ENCODE results near the gene ODAM.
"Not testable (repeated sequence)": the region's sequence is repeated elsewhere in the genome, so short reads cannot be mapped to it uniquely, and the experiment has no call there.

The ODAM gene, protein sequence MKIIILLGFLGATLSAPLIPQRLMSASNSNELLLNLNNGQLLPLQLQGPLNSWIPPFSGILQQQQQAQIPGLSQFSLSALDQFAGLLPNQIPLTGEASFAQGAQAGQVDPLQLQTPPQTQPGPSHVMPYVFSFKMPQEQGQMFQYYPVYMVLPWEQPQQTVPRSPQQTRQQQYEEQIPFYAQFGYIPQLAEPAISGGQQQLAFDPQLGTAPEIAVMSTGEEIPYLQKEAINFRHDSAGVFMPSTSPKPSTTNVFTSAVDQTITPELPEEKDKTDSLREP

DNA sequence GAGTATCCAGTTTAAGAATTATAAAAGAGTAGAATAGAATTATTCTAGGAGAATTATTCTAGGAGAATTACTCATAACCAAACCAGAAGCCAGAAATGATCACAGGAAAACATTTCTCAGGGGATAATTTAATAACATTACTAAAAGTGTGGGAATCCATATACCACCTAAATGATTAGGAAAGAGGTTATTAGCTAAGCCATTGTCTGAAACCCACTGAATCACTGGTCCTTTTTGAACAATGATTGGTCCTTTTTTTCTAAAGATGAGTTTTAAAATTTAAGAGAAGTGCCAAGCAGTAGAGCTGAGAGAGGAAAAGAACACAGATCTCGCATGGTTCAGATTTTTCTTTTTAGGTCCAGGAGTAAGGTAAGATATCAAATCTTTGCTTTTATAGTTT, at the start of gene ODAM:
Gene ODAM, plus strand, starts transcription at position 301 of the 400 bp plus-strand sequence. CDS start 819 bp downstream, outside the sequence.
- no peak for DNase-seq

DNA sequence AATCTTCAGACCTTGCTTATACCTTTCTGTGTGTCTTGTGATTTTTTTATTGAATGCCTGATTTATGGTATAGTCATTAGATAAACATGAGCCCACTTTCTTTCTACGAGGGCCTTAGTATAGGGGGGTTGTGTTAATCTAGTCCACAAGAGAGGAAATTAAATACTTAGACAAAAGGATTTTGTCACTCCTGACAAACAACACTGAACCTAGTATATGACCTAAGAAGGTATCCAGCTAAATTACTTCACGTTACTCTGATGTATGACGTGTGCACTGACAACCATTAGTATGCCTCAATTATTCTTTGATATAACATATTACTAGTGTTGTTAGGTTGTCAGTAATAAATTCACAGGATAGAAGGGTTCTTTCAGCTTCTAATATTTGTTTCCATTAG, 44.3 kb upstream of the ODAM start:
- no peak for DNase-seq

DNA sequence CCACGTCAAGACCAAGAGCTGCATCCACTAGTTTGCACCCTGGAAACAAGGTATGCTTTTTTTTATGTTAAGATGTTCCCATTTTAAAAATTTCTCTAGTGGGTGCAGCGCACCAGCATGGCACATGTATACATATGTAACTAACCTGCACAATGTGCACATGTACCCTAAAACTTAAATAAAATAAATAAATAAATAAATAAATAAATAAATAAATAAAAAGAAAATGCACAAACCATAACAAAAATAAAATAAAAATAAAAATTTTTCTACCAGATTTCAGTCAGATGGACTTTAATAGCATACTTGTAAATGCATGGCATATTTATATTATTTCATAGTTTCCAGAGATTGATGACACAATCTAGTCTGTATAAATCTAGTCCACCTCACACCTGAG, 43.4 kb upstream of the ODAM start:
- DNase-seq: no peak

DNA sequence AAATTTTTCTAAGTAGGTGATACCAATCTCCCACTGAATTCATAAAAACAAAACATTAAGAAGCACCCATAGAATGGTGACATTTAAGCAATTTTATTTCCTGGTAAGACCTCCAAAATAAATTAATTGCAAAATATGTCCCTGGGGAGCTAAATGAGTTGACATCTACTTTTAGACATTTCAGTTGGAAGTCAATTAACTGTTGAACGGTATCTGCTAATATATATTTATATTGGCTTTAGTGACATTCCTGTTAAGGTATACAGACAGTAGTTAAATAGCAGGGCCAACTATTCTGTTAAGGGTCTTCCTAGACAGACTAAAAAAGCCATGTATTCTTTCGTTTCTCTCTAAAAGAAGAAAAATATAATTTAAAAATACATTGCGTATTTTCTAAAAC, 41.6 kb upstream of the ODAM start, which contains the start of gene PRR27:
Gene PRR27, plus strand, starts transcription at position 301 of the 400 bp plus-strand sequence. CDS start 139 bp downstream, outside the sequence.
- no peak for DNase-seq

DNA sequence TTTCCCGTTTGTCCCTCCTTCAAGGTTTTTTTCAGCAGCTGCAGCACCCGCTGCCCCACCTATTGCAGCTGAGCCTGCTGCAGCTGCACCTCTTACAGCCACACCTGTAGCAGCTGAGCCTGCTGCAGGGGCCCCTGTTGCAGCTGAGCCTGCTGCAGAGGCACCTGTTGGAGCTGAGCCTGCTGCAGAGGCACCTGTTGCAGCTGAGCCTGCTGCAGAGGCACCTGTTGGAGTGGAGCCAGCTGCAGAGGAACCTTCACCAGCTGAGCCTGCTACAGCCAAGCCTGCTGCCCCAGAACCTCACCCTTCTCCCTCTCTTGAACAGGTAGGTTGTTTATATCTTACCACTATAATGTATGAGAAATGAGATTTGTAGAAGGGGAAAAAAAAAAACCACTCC, 36.9 kb upstream of the ODAM start:
- no peak for DNase-seq

DNA sequence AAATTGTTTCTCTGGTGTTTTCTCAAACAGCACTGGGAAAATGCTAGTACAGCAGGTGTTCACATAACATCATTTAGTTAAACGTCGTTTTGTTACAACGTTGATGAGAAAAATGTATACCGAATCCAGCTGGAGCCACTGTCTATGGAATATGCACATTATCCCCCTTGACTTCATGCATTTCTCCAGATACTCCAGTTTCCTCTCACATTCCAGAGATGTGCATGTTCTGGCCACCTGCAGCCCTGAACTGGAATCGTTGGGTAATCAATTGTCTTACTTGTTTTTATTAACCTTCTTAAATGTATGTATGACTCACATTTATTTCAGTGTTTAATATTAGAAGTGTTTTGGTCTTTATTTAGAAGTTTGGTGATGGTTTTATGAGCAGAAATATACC, 18.4 kb upstream of the ODAM start:
- no peak for DNase-seq

DNA sequence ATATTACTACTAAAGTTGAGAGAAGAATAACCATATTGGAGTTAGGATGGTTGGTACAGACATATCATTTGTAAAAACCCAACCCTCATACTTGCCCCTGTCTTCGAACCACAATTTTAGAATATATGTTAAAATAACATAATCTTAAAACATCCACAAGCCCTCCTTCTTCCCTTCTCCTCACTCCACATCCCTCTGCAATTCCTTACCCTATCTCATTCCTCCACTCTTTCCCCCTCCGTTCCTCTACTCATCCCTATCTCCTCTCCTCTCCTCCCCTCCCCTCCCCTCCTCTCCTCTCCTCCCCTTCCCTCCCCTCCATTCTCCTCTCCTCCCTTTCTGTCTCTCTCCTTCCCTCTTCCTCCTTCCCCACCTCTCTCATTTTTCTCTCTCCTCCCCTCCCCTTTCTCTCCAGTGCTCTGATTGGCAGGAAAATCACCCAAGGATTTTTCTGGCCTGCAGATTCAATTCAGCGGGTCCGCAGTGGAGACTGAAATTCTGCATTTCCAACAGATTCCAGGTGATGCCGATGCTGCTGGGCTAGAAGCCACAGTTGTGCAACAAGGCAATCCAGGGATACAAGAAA, 17.4 kb upstream of the ODAM start:
- DNase-seq: no peak

DNA sequence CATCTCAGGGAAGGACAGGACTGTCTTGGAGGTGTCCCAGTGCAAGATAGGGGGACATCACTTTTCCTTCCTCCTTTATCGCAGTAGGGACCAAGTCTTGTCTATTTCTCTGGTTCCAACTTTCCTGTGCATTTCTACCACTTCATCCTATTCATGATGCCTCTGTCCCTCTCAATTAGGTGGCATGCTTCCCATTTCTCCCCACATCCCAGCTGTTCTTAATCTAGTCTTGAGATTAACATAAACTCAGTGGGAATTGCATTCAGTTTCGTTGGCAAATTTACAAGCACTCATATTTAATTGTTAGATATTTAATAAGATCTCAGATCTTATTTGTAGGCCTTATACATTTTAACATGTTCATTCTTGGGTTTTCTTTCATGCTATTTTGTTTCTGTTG, 15.7 kb upstream of the ODAM start:
- no peak for DNase-seq

DNA sequence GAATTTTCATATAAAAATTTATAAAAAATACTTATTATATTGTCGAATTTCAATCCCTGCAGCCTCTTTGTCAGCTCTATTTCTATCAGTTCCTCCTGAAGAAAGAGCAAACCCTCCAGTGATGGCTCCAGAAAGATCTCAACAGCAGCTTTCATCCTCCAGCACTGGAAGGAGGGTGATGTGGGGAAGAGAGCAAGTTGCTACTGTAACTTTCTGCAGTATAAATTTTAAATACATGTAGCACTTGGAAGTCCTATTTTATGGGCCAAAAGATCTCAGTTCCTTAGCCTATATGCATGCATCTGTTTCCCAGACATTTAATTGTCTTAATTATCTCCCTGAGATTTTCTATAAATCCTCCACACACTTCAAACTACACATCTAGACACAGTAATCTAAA, 13.7 kb upstream of the ODAM start:
- no peak for DNase-seq

DNA sequence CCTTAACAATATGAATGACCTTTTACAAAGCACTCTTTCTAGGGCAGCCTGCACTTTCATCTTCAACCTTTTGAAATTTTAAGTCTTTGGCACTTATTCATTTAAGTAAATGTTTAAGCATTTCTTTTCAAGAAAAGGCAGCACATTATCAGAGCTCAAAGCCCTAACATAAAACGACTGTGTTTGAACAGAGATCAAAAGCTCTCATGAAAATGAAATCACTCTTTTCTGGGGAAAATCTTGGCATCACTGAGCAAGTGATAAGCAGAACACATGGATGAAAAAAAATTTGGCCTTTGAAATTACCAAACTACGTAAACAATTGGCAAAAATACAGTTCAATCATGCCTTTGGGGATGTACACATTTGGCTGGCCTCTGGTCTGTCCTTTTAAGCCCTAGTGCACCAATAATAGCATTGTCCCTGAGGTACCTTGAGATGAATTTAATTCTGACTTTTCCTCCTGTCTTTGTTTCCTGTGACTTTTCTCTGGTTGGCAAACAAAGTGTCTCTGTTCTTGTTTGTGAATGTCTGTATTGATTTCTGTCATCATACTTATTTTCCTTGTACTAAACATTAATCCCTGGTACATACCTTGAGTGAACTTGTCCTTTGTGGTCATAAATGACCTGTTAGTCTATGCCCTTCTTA, 12.9 kb upstream of the ODAM start:
- no peak for DNase-seq

DNA sequence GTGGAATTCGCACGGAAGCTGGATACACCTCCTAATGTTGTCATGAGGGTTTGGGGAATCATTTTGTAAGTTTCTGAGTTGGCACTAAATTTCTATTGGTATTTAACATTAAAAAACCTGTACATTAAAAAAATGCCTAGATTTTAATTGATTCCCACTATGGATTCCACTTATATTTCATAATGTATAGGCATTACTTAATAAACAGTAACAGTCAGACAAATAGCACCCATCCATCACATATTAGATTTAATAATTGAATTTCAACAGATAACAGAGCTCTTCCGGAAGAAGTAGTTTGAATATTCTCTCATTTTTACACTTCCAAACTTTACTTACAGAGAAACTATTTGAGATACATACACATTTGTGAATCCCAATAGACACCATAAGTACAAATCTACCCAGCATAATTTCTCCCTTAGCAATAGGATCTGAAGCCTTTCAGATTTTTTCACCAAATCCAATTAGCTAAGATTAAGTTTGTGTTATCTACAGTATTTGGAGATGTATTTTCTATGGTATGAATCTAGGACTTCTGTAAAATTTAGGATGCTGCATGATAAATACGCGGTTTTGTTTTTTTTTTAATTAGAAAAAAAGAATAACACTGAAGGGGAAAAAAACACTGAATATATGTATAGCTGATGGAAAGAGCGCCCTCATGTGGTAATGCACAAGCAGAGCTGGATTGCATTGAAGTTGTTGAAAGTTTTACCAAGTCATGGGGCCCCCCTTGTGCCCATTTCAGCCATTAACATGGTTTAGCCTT, 12.2 kb upstream of the ODAM start:
- peak in 1 of 2 donors; percentile 0 for DNase-seq

DNA sequence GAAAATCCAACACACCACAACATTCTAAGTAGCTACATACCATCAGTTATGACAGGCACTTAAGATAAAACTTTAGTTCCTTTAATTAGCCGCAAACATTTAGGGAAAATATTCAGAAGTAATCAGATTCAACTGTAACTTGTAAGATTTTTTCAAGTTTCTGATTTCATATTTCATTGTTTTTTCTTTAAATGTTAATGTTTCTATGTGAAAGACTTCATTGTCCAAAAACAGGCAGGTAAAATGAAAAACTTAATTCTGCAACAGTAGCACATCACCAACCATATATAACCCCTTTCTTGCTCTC, 11.6 kb upstream of the ODAM start:
- no peak for DNase-seq

DNA sequence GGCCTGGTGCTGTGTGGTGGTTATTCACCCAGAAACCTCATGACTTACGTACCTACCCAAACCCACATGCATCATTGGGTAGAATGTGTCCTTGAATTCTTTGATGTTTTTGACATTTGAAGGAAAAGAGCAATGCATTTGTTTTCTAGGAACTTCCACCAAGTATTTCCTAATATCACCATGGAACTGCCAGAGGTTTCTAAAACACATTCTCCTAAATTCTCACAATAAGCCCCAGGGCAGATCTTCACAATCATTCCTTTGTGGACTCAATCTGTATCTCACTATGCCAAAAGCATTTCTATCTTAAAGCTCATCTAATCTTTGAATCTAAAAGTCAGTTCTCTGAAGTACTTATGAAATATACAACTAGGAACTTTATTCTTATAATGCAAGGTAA, 8.3 kb upstream of the ODAM start:
- DNase-seq: no peak

DNA sequence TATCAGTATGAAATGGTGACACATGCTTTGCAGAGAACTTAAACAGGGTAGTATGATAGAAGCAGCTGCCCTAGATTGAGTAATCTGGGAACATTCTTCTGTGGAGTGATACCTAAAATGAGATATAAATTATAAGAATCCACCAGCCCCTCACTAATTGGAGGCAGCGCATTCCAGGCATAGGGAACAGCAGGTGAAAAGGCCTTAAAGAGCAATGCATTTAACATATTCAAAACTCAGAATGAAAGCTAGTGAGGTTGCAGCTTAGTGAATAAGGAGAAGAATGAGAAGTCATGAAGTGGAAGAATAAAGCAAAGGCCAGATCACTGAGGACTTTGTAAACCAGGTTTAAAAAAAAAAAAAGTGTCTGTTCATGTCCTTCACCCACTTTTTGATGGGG, 4.9 kb upstream of the ODAM start:
- no peak for DNase-seq

DNA sequence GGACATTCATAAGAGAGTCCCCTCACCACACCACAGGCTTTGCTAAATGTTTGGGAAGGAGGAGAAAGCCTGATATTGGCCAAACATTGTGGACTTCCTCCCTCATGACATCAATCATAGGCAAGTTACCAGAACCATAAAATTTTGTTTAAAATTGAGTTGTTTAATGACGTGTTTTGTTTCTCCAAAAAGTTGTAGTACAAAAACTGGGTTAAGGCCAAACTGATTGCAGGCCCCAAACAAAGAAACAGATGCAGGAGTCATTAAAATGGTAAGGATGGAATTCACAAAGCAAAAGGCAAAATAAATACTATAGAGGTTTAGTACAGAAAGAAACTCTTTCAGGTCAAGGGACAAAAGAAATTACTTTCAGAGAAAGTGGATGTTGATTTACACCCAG, 3.9 kb upstream of the ODAM start:
- DNase-seq: no peak

DNA sequence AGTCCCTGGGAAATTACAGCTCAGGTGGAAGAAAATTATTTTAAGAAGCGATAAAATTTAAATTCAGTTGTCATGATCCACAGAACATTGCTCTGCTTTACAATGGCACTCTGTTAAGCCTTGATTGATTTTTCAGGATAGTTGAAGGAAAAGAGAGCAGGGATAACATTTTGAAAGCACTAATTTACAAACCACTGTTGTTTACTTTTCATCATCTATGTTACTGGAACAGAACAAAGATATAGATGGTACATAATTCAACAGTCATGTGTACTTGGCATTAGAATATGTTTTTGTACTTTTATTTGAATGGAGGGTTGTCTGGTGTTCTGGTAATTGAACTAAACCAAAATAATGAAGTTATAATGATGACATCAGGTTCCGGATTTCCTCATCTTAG, 2.6 kb upstream of the ODAM start:
- DNase-seq: no peak

DNA sequence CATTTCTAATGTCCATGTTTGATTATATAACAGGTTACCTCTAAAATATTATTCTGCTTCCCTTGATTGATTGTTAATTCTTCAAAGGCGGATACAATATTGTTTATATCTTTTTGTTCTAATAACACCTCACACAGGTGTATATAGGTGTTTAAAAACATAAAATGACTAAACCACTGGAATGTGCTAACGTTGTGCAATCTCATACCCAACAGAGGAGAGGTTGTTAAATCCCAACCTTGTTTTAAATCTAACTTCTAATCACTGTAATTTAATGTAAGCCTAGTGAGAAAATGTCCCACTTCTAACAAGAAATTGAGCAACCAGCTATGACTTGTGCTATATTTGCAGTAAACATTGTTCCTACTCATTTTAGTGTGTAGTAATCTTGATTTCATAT, 1.3 kb downstream of the ODAM start:
- no peak for DNase-seq

DNA sequence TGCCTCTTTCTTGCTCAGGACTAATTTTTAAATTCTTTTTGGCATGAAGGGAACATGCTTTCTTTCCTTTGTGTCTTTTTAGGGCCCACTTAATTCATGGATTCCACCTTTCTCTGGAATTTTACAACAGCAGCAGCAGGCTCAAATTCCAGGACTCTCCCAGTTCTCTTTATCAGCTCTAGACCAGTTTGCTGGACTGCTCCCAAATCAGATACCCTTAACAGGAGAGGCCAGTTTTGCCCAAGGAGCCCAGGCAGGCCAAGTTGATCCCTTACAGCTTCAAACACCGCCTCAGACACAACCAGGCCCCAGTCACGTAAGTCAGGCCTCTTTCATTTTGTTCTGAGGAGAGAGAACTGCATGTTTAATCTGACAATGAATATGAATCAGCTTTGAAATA, 2.3 kb downstream of the ODAM start:
- DNase-seq: no peak

DNA sequence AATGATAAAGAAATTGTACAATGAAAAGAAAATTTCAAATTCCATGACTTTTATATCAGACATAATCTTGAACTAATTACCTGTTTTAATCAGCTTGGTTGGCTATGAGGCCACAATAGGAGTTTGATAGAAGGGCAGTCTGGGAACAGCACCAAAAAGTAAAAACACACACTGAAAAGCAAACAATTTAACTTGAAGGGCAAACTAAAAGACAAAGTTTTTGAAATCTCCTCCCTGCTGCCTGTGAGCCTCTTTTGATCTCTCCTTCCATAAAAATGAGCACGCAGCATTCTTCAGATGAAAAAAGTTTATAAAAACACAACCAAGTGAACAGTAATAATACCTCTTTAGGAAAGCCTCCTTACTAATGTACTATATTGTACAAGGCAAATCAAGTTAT, 8.1 kb downstream of the ODAM start:
- DNase-seq: no peak

DNA sequence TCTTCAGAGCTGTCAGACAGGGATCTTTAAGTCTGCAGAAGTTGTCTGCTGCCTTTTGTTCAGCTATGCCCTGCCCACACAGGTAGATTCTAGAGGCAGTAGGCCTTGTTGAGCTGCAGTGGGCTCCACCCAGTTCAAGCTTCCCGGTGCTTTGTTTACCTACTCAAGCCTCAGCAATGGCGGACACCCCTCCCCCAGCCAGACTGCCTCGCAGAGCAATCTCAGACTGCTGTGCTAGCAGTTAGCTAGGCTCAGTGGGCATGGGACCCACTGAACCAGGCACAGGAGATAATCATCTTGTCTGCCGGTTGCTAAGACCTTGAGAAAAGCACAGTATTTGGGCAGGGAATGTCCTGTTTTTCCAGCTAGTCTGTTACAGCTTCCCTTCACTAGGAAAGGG, 17.2 kb downstream of the ODAM start:
- not testable (repeated sequence) for DNase-seq

DNA sequence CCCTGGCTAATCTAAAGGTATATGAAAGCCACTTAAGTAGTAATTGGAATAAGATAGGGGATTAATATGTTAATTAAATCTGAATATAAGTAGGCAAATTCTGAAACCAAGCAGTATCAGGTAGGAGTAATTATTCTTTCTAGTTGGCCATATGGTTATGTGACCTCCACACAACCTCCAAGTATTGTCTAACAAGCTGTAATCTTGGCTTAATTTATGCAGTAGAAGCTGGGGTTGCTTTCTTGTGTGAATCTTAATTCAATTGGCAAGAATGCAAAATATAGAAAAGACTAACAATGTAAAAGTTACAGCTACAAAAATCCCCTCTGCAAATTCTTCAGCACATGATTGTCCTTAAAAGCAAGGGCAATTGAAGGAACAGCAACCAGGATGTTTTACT, 20.6 kb downstream of the ODAM start:
- DNase-seq: not testable (repeated sequence)

DNA sequence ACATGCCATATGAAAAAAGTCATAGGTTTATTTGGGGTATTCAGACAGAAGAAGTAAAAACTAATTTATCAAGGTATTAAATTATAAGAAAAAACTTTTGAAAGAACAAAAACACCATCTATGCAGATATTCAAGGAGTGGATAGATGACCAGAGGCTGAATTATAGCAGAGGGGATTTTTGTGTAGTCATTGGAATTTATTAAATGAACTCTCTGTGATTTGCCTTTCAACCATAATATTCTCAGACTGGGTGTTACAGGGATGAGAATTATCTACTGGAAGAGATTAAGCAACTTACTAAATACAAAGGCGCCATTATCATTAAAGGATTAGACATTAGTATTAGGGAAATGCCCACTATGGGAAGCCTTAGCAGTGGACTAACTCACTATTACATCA, 21.0 kb downstream of the ODAM start:
- not testable (repeated sequence) for DNase-seq

DNA sequence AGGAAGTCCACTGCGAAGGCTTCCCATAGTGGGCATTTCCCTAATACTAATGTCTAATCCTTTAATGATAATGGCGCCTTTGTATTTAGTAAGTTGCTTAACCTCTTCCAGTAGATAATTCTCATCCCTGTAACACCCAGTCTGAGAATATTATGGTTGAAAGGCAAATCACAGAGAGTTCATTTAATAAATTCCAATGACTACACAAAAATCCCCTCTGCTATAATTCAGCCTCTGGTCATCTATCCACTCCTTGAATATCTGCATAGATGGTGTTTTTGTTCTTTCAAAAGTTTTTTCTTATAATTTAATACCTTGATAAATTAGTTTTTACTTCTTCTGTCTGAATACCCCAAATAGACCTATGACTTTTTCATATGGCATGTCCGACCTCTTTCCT, 25.9 kb downstream of the ODAM start:
- DNase-seq: not testable (repeated sequence)

DNA sequence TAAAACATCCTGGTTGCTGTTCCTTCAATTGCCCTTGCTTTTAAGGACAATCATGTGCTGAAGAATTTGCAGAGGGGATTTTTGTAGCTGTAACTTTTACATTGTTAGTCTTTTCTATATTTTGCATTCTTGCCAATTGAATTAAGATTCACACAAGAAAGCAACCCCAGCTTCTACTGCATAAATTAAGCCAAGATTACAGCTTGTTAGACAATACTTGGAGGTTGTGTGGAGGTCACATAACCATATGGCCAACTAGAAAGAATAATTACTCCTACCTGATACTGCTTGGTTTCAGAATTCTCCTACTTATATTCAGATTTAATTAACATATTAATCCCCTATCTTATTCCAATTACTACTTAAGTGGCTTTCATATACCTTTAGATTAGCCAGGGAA, 26.3 kb downstream of the ODAM start:
- DNase-seq: not testable (repeated sequence)

Measured in activated CD4-positive, alpha-beta T cell treated with anti-CD3 and anti-CD28 coated beads for 4 hours (primary cell).